Right ventricle myocardium inferior (tissue), 1 donor: ENCODE data around the gene CRAMP1. TPM values are rescaled to one million over a fixed set of nuclear protein-coding genes. Genes with fewer than 3 reads are reported as not detected.
"Not testable (repeated sequence)": the region's sequence is repeated elsewhere in the genome, so short reads cannot be mapped to it uniquely, and the experiment has no call there.

Source experiments
- ATAC-seq: fragments of 200-7000 bp; cut with Tn5 transposase; one replicate; pipeline ENCODE4 v1.9.1; 2020; ENCODE audit warnings: mild to moderate bottlenecking, moderate library complexity
- DNase-seq: peaks from one replicate; pipeline ENCODE4 v3.0.0; 2021; ENCODE audit errors: missing footprints
- intact Hi-C: fragments of 100-400 bp; cut with DNase I; formaldehyde crosslinking; loops from one replicate; pipeline ENCODE4 v1.11.0; 2022
- total RNA-seq: library from RNA; stranded (reverse); fragmentation: NEBNext Ultra II Directional; extraction: Animal tissue kit (Norgen Biotek cat#: 25700); gene quantifications from one replicate; pipeline ENCODE4 v1.2.1, GENCODE V29; 2021
- donor health status: DM: no; HTN: yes; CAD: no; lungs with severe emphysema.

Gene CRAMP1
- total RNA-seq, 1 donor from 2014 or later: 9.8 TPM

DNA sequence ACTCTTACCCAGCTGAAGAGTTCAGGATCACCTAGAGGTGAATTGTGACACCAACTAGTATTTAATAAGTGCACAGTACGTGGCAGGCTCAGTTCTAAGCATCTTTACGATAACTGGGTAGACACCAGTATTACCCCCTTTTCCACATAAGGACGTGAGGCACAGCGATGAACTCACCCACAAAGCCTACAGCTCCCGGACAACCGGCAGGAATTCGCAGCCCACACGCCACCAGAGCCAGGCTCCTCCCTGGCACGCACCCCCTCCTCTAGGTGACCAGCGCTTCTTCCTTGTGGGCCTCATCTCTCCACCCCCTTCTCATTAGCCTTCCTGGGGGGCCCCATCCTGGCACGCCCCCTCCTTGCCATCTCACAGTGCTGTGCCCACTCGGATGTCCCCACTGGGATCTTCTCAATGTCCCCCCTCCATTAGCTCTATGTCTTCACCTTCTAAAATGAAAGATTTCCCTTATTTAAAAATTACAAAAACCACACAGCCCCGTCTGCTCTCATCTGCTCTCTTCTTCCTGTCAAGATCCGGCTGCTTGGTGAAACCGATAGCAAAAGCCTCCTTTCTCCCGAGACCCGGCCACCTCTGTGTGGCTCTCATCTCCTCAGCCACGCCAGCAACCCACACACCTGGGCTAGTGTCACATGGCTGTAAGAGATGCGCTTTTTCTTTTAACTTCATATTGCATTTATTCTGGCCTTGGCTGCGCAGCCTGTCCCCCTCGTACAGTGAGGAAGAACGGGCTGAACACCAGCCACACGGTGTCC lies 21.0 kb upstream of the CRAMP1 start:
- intact Hi-C loops: no loop called here
- ATAC-seq (no peak), DNase-seq (no peak)

DNA sequence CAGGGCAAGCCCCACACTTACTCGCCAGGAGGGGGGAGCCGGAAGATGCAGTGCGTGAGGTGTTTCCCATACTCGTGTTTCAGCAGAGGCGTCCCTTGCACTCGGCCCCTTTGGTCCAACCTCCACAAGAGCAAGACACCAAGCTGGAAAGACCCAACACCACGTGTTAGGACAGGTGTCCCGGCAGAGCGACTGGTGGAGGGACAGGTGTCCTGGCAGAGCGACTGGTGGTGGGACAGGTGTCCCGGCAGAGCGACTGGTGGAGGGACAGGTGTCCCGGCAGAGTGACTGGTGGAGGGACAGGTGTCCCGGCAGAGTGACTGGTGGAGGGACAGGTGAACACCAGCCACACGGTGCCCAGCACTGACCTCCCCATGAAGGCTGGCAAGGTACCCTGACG lies 19.7 kb upstream of the CRAMP1 start:
- intact Hi-C loops: no loop called here
- no peak for ATAC-seq
- DNase-seq: no peak

- ATAC-seq, intact Hi-C loops, DNase-seq: not testable (repeated sequence)
Observed at GRCh38 chr16:1595511-1595910, 16.6 kb upstream of the CRAMP1 start.

GRCh38 chr16:1596516-1596915 lies 15.6 kb upstream of the CRAMP1 start:
- intact Hi-C loops: no loop called here
- DNase-seq: no peak
- no peak for ATAC-seq

- ATAC-seq: no peak
Observed at GRCh38 chr16:1597154-1597553, 15.0 kb upstream of the CRAMP1 start.

GRCh38 chr16:1601031-1601430 lies 11.1 kb upstream of the CRAMP1 start:
- no peak for ATAC-seq
- intact Hi-C loops: no loop called here

More at GRCh38 chr16:1597154-1597553, 15.0 kb upstream of the CRAMP1 start:
- no peak for DNase-seq
- intact Hi-C loops: no loop called here

DNA sequence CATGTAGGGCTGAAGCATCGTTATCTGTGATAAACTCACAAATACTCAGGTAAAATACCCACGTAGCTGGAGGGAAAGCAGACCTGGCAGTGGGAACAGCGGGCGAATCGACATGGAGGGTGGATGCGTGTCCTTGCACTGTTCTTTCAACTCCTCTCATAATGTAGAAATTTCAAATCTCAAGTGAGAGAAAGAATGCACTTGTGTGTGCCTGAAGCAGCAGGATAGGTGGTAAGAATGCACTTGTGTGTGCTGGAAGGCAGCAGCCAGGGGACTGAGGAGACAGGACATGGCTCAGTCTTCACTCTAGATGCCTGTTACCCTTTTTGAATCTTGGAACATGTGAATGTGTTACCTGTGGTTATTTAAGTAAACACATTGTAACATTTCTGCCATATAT lies 10.7 kb upstream of the CRAMP1 start:
- ATAC-seq (no peak), DNase-seq (no peak)
- intact Hi-C loops: no loop called here

More at GRCh38 chr16:1601031-1601430, 11.1 kb upstream of the CRAMP1 start:
- no peak for DNase-seq

DNA sequence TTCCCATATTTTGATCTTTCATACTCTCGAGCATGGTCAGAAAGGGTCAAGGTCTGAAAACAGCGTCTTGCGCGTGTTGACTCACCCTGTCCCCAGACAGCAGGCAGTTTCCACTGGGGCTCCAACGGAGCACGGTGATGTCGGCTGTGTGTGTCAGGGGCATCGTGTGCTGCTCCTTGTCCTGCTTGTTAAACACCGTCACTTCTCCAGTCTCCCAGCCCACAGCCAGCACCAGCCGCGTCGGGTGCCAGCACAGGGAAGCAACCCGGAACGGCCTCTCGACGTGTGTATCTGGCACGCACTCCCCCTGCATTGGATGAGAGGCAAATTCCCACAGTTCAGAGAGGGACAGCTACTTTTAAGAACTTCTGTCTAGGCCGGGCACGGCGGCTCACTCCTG lies 9.9 kb upstream of the CRAMP1 start:
- ATAC-seq: no peak
- no peak for DNase-seq
- intact Hi-C loops: no loop called here

GRCh38 chr16:1606774-1607173 lies 5.4 kb upstream of the CRAMP1 start:
- DNase-seq (no peak), ATAC-seq (no peak)
- intact Hi-C loops: no loop called here

DNA sequence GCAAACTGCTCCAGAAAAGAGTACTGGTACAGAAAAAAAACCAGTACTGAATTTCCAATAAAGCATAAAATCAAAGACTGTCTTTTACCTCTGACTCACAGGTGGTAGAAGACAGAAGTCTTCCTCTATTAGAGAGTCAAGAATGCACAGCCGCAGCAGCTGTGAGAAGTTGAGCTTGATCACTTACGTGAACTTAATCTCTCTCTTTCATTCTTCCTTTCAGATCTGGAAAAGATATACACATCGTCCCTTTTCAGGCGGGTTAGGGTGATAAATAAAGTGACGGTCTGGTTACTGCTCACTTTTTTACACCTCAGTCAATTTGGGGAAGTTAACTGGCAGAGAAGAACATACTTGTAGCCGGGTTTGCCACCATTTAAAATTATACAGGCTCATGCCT lies 4.2 kb upstream of the CRAMP1 start:
- DNase-seq (no peak), ATAC-seq (no peak)
- intact Hi-C loops: no loop called here

GRCh38 chr16:1610071-1610898 lies 1.9 kb upstream of the CRAMP1 start:
- intact Hi-C loops: loop anchor here (2.0 to 5.0 kb wide), 5 partner anchors 63 to 217 kb away; partner anchors contain the start of genes FAHD1, HAGH, JPT2 and TMEM204
- ATAC-seq: peak; percentile 78
- peak; percentile 93 for DNase-seq

- intact Hi-C loops: loop anchor here (2.0 to 5.0 kb wide), 5 partner anchors 64 to 216 kb away; partner anchors contain the start of genes FAHD1, HAGH, JPT2 and TMEM204
- ATAC-seq: peak; percentile 19
- no peak for DNase-seq
Observed at GRCh38 chr16:1610899-1611632, 1.1 kb upstream of the CRAMP1 start.

GRCh38 chr16:1613211-1613622 lies 1.1 kb downstream of the CRAMP1 start:
- DNase-seq (no peak), ATAC-seq (no peak)
- intact Hi-C loops: loop anchor here (5.0 kb wide), 4 partner anchors 64 to 214 kb away; partner anchors contain the start of genes FAHD1, HAGH, JPT2 and TMEM204

DNA sequence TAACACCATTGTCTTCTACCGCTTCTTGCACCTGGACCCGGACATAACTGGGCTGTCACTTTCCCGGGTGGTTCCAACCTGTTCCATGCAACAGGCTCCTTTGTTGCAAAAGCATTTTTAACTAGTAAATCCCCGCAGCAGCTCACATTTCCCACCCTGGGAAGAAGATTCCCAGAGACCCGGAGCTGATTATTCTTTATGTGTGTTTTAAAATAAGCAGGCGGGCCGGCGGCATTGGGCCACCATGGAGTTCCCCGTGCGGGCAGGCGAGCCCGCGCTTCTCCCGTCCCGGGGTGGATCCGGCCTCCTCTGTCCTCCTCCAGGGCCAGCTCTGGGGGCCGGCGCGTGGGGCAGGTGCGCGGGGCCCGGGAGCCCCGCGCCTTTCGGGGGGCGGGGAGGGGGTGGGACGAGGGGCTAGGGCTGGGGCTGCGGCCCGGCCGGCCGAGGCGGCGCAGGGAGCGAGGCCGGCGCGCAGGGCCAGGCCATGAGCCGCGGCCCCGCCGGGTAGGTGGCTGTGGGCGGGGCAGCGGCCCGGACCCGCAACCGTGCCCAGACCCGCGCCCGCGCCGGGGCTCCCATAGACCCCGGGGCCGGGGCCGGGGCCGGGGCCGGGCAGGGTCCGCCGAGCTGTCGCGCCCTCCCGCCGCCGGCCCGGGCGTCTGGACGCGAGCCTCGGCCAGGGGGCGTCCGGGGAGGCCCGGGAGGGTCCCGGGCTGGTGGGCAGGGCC lies 1.7 kb downstream of the CRAMP1 start:
- intact Hi-C loops: loop anchor here (5.0 kb wide), 4 partner anchors 63 to 213 kb away; partner anchors contain the start of genes FAHD1, HAGH, JPT2 and TMEM204
- ATAC-seq: no peak
- DNase-seq: no peak

DNA sequence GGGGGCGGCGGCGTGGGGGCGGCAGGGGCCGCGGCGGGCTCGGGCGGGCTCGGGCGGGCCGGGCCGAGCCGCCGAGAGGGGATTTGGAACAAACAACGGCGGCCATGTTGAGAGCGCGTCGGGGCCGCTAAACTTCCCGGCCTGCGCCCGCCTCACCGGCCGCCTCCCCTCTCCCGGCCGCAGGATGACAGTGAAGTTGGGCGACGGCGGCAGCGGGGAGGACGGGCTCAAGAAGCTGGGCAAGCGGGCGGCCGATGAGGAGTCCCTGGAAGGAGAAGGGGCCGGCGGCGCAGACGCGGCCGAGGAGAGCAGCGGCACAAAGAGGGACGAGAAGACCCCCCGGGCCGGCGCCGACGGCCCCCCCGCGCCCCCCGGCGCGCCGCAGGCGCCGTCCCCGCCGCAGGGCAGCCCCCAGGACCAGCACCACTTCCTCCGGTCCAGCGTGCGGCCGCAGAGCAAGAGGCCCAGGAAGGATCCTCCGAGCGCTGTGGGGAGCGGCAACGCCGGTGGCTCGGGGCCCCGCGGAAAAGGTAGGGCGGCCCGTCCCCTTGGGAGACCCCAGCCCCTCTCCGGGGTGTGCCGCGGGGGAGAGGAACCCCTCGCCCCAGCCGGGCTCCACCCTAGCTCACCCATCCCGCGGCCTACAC lies 2.4 kb downstream of the CRAMP1 start:
- DNase-seq (no peak), ATAC-seq (no peak)
- intact Hi-C loops: loop anchor here (1.0 to 5.0 kb wide), 6 partner anchors 63 to 213 kb away; partner anchors contain the start of genes FAHD1, HAGH, JPT2 and MAPK8IP3

GRCh38 chr16:1615761-1616160 lies 3.6 kb downstream of the CRAMP1 start:
- no peak for DNase-seq
- intact Hi-C loops: loop anchor here (1.0 to 5.0 kb wide), 2 partner anchors 92 to 124 kb away; partner anchors contain the start of gene MAPK8IP3
- no peak for ATAC-seq

DNA sequence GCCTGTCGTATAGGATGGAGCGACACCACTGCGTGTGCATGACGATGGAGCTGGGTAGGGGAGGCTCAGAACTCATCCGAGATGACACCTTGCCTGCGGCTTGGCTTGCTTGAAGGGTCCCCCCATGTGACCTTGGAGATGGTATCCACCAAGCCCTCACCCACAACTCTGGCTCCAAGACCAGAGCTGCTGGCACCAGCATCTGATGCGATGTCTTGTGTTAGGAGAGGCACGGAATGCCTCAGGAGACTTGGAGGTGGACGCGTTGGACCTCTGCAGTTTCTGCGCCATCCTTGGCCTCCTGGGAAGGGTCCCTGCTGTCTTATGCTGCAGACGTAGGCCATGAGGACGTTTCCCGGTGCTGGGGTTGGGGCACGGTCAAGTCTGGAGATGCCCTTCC lies 7.8 kb downstream of the CRAMP1 start:
- intact Hi-C loops: loop anchor here (5.0 kb wide), 1 partner anchor 87 kb away; the partner anchor contains the start of gene MAPK8IP3
- ATAC-seq (no peak), DNase-seq (no peak)

DNA sequence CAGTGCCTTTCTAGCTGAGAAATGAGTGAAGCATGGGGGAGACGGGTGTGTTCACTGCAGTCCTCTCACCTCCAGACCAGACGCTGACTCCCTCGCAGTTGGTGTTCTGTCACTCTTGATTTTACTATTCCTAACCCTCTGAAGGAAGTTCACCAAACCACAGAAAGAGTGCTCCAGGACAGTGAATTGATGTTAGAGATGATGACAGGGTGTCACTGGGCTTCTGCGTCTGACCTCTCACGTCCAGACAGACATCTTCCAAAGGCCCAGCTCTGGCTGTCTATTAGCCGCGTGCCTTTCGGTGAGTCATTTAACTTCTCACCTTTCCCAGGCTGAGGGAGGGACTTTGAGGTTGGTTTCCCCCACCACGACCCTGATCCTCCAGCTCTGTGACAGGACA lies 8.2 kb downstream of the CRAMP1 start:
- intact Hi-C loops: no loop called here
- no peak for DNase-seq
- ATAC-seq: no peak
